SIG-M5 (cell line): ENCODE results near the gene TMEM217.
"Not testable (repeated sequence)": the region's sequence is repeated elsewhere in the genome, so short reads cannot be mapped to it uniquely, and the experiment has no call there.

ENCODE experiments used
- DNase-seq: peaks from one replicate; lab custom pipeline; 2025; lab: John Stamatoyannopoulos, UW

TMEM217 gene

DNA sequence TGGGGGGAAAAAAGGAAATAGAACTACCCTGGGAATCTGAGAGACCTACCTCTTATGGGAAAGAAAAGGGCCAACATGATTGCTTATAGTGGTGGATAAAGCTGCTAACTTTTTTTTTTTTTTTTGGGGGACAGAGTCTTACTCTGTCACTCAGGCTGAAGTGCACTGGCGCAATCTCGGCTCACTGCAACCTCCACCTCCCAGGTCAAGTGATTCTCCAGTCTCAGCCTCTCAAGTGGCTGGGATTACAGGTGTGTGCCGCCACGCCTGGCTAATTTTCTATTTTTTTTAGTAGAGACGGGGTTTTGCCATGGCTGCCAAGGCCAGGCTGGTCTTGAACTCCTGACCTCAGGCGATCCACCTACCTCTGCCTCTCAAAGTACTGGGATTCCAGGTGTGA, 39.9 kb downstream of the TMEM217 start:
- DNase-seq, result no peak

DNA sequence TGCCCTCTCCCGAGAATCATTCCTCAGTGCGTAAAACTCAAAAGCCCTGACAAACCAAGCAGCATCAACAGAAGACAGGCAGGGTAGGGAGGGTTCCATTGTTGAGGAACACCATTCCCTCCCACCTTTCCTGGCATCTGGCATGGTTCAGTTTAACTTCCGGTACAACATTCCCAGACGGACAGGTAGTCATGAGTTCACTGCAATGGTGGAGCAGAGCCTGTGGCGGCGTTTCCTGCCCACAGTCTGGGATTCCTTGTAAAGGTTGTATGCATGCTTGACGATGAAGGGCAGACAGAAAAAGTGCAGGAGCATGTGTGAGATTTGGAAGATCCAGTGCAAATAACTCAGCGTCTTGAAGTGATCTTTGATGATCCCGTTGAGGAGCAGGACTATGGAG, 45.7 kb downstream of the TMEM217 start:
- no peak for DNase-seq

DNA sequence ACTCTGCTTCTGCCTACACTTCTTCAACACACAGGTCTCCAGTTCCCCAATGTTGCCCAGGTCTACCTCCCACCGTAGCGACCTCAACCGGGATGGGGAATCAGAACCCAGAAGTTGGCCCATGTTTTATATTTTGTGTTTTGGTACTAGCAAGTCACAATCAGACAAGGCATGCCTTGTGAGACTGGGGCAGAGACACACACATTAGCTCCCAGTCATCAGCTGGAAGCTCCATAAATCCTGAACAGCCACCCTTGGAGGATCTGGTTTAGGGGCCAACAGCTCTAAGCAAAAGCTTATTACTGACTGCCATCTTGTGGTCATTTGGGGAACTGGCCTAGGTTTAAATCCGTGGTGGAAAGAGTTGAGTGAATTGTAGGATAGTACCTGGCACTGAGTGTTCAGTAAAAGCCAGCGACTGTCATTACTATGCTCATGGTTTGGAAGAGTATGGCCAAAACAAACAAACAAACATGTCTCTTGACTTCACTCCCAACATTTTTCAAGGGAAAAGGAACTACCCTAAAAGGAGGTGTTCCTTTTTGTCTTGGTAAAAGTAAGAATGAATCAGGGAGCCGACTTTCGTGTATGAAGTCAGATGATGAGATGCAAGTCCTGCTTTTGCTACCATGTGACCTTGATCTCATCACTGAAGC, 47.5 kb downstream of the TMEM217 start:
- no peak for DNase-seq

DNA sequence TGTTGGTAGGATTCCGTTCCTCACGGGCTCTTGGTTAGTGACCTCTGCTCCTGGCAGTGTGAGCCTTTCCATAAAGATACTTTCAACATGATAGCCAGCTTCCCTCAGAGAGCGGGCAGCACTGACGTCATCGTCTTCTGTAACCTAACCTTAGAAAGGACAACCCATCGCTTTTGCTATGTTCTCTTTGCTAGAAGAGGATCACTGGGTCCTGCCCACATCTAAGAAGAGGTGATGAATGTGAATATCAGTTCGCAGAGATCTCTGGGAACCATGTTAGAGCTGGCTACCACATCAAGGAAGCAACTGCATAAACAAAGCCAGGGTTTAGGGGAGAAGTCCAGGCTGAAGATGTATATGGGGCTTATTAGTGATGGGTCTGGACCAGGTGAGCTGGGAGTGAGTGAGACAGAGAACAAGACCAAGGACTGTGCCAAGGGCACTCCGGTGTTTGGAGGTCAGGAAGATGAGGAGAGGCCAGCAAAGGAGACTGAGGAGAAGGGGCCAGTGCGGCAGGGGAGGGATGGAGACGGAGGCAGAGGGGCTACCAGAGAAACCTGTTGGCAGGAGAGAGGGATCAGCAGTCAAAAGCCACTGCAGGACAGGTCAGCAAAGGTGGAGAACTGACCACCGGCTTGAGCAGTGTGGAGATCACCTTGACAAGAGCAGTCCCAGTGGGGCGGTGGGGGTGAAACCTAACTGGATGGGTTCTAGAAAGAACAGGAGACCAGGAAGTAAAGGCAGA, 48.3 kb downstream of the TMEM217 start:
- DNase-seq, result no peak

DNA sequence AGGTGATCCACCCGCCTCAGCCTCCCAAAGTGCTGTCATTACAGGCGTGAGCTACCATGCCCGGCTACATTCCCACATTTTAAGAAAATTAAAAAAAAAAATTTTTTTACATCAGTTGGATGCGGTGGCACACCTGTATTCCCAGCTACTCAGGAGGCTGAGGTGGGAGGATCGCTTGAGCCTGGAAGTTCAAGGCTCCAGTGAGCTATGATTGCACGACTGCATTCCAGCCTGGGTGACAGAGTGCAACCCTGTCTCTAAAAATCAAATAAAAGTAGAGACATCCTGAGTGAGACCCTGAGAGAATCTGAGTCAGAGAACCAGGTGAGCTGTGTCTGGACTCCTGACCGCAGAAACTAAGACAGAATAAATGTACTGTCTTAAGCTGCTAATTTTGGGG, 49.2 kb downstream of the TMEM217 start:
- DNase-seq, result no peak

DNA sequence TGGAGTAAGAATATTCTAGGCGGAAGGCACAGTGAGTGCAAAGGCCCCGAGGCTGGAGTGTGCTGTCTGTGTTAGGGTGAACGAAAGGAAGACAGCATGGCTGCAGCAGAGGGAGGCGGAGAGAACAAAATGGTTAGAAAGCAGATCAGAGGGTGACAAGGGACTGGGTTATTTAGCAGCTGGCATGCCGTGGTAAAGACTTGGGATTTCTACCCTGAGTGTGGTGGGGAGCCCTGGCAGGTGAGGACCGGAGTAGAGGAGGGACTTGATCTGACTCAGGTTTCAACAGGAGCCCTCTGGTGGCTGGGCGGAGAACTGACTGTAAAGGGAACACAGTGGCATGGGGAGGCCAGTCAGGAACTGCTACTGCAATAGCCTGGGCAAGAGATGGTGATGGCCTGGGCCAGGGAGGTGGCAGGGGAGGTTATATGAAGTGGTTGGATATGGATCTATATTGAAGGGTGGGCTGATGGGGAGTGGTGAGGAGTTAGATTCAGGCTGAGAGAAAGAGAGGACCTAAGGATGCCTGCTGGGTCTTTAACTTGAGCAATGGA, 50.0 kb downstream of the TMEM217 start:
- no peak for DNase-seq

DNA sequence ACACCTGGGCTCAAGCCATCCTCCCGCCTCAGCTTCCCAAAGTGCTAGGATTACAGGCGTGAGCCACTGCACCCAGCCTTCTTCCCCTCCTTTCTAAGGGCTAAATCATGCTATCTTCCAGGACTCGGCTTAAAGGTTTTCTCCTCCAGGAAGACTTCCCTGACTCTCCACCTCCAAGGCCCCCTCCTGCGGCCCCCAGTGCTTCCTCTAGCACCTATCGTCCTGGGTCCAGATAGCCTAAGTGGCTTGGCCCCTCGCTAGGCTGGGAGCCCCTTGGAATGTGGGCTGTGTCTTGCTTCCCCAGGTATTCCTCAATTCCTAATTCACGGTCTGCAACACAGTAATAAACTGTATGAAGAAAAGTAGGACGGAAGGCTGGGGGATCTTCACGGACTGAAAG, 51.3 kb downstream of the TMEM217 start:
- no peak for DNase-seq

DNA sequence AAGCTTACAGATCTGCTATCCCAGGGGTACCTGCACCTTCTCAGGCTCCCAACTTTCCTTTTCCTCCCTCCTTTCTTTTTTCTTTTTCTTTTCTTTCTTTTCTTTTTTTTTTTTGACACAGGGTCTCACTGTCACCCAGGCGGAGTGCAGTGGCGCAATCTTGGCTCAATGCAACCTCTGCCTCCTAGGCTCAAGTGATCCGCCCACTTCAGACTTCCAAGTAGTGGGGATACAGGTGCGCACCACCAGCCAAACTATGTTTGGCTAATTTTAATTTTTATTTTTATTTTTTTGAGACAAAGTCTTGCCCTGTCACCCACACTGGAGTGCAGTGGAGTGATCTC, 52.0 kb downstream of the TMEM217 start:
- DNase-seq, result no peak

DNA sequence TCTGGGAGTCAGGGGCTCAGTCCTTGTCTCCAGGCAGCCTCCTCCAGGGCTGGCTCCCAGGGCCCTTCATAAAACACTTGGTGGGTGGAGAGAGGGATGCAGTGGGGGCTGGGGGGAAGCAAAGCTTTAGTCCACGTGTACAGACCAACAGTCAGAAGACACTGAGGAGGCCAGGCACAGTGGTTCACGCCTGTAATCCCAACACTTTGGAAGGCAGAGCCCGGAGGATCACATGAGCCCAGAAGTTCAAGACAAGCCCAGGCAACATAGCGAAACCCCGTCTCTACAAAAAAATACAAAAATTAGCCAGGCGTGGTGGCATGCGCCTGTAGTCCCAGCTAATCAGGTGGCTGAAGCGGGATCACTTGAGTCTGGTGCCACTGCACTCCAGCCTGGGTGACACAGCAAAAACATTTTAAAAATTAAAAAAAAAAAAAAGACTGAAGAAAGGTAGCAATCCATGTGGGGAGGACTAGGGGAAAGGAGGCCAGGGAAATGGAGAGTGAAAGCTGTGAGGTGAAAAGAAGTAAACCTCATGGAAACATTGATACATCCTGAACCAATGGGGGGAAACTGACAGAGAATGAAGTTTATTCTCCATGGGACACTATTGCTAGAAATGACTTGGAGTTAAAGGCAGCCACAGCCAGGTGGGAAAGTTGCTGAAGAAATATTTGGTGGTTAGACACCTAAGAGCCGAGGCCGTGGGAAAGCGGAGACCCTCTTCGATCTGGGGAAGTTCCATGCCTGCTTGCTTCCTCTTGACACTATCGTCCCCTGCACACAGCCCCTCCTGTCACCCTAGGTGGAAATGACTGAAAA, 52.6 kb downstream of the TMEM217 start:
- DNase-seq, result no peak

DNA sequence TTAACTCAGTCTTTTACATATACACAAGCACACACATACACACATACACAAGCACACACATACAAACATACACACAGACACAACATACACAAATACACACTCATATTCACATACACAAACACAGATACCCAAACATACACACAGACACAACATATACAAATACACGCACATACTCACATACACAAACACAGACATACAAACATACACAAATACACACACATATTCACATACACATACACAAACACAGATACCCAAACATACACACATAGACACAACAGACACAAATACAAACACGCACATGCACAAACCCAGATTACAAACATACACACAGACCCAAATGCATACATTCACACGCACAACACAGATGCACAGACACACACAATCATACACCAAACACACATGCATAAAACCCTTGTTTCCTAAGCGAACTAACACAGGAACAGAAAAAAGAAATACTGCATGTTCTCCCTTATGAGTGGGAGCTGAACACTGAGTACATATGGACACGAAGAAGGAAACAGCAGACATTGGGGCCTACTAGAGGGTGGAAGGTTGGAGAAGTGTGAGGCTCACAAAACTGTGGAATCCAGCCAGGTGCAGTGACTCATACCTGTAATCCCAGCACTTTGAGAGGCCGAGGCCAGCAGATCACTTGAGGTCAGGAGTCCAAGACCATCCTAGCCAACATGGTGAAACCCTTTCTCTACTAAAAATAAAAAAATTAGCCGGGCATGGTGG, 53.8 kb downstream of the TMEM217 start:
- no peak for DNase-seq

DNA sequence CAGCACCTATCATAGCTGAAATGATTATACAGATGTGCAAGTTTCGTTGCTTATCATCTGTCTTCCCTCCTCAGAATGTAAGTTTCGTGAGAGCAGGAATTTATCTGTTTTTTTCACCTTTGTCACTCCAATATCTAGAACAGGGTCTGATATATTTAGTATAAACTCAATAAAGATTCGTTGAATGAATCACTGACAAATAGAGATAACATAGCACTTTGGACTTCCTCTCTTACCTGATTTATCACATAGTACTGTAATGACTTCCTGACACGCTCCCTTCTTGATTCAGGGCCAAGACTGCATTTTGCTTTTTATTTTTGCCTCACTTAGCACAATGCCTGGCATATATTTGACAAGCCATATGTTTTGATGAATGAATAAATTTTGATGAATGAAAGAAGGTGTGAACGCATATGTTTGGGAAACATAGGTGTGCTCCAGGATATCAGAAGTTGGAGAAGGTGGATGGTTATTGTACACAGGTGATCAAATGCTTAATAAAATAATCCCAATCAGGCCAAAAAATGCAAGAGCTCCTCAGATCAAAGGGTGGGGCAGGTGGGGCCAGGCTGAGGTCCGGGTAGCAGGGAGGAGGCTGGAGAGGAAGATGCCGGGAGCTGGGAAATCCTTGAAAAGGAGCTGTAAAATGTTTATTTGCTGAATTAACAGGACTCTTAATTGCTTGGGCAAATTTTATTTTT, 55.0 kb downstream of the TMEM217 start:
- no peak for DNase-seq

DNA sequence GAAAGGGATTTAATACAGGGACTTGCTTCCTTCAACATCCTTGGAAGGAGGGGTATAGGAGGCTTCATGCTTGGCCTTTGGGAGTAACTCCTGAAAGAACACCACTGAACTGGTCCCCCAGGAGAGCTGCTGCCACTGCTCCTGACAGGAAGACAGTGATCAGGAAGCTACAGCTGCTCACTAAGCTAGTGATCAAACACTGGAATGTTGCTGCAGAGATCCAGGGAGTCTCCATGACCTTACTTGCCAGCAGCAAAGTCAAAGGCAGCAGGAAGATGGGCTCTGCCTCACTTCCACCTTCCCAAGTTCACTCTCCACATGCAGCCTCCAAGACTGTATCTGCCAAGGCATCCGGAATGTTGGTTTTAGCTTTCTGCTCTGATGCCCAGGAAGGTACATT, 56.2 kb downstream of the TMEM217 start:
- DNase-seq, result no peak

DNA sequence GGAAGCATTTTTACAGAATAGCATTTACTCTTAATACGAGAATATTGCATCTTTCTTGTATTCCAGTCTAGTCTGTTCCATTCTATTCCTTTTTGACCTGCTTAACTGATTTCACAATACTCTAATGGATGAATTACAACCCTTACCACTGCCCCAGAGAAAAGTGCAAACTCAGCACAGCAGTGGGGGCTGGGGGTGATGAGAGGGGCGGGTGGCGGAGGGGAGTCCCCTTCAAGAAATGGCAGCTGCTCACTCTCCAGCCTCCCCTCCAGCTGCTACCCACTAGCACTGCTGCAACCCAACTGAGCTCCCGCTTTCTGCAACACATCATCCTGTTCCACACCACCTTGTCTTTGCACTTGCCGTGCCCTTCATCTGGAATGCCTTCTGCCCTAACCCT, 57.9 kb downstream of the TMEM217 start:
- DNase-seq, result no peak

DNA sequence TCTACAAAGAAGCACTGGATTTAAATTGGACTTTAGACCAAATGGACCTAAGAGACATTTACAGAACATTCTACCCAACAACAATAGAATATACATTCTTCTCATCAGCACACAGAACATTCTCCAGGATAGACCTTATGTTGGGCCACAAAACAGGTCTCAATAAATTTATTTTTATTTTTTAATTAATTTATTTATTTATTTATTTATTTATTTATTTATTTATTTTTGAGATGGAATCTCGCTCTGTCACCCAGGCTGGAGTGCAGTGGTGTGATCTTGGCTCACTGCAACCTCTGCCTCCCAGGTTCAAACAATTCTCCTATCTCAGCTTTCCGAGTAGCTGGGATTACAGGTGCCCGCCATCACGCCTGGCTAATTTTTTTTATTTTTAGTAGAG, 61.5 kb downstream of the TMEM217 start:
- not testable (repeated sequence) for DNase-seq

DNA sequence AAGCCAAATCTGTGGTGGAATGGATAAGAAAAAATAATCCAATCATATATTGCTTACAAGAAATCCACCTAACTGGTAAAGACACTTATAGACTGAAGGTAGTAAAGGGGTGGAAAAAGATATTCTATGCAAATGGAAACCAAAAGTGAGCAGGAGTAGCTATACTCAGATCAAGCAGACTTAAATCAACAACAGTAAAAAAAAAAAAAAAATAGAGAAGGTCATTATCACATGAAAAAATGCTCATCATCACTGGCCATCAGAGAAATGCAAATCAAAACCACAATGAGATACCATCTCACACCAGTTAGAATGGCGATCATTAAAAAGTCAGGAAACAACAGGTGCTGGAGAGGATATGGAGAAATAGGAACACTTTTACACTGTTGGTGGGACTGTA, 63.1 kb downstream of the TMEM217 start:
- DNase-seq, result not testable (repeated sequence)

DNA sequence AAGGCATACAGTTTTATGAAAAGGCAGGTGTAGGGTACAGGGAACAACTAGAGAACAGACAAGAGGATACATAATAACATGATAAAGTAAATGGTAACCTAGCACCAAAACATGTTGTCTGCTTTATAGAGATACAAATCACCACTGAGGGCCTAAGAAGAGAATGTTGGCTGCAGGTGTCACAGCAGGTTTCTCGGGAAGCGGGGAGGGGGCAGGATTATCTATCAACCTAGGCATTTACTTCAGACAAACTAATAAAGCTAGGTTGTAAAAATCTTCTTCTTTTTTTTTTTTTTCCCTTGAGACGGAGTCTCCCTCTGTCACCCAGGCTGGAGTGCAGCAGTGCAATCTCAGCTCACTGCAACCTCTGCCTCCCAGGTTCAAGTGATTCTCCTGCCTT, 65.3 kb downstream of the TMEM217 start:
- DNase-seq, result no peak

DNA sequence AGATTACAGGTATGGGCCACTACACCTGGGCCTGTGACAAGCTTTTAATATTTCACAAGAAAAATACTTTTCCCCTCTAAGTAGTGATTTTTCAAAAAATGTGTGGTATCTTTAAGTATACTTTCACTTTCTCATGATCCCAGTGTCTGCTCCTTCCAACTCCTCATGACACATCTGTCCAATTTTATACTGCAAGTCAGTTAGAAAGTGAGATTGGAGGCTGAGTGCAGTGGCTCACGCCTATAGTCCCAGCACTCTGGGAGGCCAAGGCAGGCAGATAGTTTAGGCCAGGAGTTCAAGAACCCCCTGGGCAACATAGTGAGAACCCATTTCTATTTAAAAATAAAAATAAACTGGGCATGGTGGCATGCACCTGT, 67.8 kb downstream of the TMEM217 start:
- no peak for DNase-seq

DNA sequence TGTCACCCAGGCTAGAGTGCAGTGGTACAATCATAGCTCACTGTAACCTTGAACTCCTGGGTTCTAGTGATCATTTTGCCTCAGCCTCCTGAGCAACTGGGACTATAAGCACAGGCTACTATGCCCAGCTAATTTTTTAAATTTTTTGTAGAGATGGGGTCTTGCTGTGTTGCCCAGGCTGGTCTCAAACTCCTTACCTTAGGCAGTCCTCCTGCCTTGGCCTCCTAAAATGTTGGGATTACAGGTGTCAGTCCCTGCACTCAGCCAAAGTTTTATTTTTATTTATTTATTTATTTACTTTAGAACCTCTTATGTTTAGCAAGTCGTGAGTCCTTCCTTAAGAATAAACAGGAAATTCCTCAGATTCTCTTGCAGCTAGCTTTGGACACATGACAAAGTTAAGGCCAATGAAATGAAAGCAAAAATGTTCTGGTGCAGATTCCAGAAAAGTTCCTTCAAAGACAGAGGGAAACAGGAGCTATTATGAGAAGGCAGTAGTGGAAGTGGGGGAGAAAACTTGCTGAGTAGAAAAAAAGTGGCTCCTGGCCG, 68.9 kb downstream of the TMEM217 start:
- no peak for DNase-seq

DNA sequence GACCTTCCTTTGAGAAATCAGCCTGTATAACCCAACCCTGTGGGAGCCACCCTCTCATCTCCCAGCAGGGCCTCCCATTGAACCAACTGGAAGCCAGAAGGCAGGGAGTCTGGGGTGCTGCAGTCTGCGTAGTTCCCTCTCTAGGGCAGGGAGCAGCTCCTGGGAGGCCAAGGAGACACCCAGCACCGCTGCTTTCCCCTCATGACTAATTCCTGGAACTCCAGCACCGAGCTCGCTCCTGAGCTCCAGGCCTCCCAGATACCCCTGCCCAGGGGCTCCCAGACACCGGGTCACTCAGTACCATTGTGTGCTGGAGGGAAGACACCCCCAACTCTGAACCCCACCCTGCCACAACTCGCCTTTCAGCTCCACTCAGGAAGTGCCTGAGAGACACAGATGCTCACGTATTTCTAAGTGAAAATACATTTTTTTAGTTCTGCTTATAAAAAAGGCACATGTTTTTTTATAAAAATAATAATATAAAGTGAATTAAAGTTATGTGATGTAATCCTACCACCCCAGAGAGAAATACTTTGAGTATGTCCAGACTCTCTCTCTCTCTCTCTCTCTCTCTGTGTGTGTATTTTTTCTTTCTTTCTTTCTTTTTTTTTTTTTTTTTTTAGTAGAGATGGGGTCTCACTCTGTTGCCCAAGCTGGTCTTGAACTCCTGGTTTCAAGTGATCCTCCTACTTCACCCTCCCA, 70.5 kb downstream of the TMEM217 start:
- no peak for DNase-seq

DNA sequence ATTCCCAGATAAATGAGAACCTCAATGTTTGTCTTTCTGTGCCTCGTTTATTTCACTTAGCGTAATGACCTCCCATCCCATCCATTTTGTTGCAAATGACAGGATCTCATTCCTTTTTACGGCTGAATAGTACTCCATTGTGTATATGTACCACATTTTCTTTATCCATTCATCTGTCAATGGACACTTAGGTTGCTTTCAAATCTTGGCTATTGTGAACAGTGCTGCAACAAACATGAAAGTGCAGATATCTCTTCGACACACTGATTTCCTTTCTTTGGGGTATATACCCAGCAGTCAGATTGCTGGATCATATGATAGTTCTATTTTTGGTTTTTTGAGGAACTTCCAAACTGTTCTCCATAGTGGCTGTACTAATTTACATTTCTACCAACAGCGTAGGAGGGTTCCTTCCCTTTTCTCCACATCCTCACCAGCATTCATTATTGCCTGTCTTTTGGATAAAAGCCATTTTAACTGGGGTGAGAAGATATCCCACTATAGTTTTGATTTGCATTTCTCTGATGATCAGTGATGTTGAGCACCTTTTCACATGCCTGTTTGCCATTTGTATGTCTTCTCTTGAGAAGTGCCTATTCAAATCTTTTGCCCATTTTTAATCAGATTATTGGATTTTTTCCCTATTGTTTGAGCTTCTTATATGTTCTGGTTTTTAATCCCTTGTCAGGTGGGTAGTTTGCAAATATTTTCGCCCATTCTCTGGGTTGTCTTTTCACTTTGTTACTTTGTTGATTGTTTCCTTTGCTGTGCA, 71.8 kb downstream of the TMEM217 start:
- not testable (repeated sequence) for DNase-seq
